MV-4-11 (cell line): ENCODE data around the gene HOPX.
A peak's percentile ranks its signal among the peaks of the same experiment; 100 is the strongest.
"Not testable (repeated sequence)": the region's sequence is repeated elsewhere in the genome, so short reads cannot be mapped to it uniquely, and the experiment has no call there.

Experiments
- DNase-seq: peaks from one replicate; lab custom pipeline; 2025; lab: John Stamatoyannopoulos, UW

The HOPX gene

DNA sequence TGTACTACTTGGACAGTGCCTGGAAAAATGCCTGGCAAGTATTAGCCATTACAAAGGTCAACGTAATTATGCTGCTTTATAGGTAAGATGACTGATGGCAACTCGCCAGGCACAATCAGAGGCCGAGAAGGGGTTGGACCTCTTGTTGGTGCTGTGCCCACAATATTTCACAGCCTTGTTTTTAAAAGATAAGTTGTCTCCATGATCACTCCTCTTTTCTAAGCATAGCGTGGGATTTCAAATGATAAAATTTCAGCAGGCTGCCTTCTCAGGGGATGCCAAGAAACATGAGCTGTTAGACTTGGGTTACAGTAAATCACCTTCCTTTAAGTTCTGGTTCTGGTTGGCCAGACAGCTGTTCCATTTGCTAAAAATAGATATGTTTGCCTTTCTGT is 26.9 kb downstream of the HOPX start:
- DNase-seq: no peak

DNA sequence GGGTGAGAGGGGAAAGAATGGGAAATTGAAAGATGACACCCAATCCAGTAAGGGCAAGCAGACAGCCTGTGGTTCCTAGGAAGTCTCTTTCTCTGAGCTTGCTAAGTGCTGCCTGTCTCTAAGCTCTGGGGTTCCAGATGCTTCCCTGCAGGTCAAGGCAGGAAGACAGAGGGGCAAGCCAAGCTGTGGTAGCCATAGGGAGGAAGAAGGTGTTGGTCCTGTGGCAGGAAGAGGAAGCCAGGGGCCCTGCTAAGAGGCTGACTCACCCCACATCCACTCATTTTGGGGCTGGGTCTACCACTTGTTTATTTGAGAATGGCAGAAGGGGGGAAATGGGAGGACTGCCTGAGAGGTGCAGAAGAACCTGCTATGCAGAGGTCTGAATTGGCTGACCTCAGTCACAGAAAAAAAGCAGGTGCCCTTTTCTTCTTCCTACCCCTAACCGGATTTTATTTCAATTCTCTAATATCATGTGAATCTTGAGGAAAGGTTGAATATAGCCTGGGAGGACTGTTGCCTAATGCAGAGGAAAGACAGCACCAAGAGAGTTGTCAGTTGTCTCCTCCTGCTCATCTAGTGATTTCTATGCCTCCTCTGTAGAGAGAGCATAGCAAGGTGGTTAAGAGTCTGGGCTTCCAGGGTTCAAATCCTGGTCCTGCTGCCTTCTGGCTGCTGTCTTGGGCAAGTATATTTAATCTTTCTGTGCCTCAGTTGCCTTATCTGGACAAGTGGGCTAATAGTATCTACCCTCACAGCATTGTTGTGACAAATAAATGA is 27.4 kb downstream of the HOPX start:
- no peak for DNase-seq

DNA sequence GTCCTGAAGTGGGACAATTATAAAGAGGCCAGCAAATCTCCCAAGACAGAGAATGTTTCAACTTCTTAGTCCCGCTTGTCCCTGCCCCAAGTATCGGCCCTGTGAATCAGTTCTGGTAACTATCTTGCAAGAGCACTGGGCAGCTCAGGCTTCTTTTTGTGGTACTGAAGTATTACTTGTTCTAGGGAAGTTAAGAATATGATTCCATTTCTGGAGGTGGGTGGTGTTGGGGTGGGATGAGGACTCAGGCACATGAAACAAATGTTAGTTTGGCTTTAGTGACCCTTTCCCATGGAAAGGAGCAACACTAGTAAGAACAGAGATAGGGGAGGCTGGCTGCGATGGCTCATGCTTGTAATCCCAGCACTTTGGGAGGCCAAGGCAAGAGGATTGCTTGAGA is 28.9 kb downstream of the HOPX start:
- no peak for DNase-seq

GRCh38 chr4:56651056-56651350 is 30.1 kb downstream of the HOPX start:
- no peak for DNase-seq

GRCh38 chr4:56650262-56651055 is 30.6 kb downstream of the HOPX start:
- DNase-seq: no peak

- no peak for DNase-seq
These were observed 31.4 kb downstream of the HOPX start for GRCh38 chr4:56649445-56650261.

DNA sequence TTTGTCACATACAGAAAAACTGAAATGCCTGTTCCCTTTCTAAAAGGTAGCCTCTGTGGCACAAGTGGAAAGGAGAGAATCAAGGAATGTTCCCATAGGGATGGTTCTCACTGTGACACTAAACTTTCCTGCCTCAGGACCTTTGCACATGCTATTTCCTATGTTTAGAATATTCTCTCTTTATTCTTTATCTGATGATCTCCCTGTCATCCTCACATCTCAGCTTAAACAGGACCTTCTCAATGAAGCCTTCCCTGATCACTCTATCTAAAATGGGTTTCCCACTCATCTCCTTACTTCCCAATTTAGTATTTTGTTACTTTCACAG is 32.3 kb downstream of the HOPX start:
- DNase-seq: no peak

DNA sequence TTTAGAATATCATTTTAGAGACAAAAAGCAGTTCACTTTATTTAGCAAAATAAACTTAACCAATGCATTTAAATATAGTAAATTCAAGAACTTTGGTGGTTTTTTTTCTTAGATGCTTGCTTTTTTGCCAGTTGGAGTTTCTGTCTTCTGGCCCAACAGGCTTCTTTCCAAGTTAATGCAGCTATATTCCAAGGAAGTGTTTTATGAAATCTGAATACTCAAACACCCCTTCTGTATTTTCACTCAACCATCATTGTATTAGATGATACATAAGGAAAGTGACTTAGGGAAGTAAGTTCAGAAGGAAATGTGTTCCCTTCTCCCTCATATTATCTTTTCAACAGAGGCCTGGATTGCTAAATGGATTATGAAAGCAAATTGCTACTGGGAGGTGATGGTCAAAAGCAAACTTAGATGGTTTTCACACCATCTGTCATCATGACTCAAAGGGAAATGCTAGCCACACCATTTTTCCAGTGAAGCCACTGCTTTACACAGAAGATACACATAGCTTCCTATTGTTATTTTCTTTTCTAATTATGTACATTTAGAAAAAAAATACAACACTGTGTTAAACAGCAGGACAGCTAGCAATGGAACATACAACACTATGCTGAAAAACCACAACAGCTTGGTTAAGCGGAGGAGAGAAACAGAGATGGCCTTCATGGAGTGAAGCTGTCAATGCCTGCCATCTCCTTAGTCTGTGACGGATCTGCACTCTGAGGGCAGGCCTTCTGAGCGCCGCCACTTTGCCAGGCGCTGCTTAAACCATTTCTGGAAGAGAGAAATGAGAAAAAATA is 32.9 kb downstream of the HOPX start:
- DNase-seq: peak; percentile 88

- no peak for DNase-seq
These were observed 34.8 kb downstream of the HOPX start for GRCh38 chr4:56646341-56646740.

DNA sequence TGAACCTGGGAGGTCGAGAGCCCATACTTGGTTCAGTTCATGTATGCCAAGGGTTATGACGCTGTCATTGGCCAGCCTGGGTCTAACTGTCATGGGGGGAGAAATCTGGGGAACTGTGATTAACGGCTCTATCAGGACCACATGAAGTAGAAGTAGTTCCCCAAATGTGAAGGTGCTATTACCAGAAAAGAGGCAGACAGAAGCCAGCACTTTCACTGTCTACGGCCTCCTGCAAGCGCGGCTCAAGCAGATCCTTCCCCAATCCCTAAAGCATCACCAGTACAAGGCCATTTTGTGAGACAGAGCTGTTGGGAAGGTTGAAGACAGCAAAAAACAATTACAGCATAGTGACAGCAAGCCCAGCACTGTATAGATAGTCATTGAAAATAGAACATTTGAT is 37.5 kb downstream of the HOPX start:
- no peak for DNase-seq

DNA sequence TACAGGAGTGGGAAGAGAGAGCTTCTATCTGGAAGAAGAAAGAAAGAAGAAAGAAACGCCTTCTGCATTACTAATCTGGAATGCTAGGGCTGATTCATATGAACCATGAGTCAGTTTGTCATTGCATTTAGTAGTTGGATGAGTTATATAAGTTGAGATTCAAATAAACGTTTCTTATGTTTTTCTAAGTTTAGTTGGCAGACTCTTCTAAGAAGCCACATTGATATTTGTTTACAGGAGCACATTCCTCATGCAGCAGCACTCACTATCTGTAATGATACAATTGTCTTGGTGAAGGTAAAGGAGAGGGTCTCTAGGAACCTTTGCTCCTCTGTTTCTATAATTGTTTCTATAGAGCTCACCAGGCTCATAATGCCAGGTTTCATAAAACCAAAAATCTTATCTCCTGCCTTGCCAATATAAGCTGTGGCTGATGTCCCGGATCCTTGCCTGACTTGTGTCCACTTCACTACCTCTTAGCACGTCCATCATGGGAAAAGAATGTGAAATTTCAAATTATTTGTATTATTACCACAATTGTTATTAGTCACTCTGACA is 39.5 kb downstream of the HOPX start:
- DNase-seq: no peak

DNA sequence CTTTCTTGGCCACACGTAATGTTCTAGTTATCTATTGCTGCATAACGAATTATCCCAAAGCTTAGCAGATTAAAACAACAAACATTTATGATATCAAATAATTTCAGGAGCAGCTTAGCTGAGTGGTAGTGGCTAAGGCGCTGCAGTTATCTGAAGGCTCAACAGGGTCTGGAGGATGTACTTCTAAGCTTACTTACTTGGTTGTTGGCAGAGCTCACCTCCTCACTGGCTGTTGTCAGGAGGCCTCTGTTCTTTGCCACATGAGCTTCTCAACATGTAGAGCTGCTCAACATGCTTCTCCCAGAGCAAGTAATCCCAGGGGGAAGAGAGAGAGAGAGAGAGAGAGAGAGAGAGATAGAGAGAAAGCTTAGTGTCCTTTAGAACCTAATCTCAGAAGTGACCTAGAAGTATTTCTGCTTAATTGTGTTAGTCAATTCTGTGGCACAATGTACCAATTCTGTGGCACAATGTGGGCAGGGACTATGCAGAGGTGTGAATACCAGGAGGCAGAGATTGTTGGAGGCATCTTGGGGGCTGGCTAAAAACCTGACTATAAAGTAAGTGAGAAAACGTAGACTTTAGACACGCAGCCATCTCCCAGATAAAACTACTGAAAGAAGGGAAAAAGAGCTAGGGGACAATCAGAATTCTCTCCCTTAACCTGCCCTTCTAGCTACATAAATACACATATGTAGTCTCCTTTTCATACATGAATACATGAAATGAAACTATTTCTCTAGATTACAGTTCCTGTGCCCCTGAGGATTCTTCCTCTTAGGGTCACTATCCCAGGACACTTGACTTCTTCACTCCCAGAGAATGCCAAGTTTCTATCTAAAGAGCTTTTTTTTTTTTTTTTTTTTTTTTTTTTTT is 40.2 kb downstream of the HOPX start:
- DNase-seq: no peak

GRCh38 chr4:56637791-56638190 is 43.3 kb downstream of the HOPX start:
- DNase-seq: no peak

GRCh38 chr4:56637154-56637553 is 43.9 kb downstream of the HOPX start:
- DNase-seq: no peak

DNA sequence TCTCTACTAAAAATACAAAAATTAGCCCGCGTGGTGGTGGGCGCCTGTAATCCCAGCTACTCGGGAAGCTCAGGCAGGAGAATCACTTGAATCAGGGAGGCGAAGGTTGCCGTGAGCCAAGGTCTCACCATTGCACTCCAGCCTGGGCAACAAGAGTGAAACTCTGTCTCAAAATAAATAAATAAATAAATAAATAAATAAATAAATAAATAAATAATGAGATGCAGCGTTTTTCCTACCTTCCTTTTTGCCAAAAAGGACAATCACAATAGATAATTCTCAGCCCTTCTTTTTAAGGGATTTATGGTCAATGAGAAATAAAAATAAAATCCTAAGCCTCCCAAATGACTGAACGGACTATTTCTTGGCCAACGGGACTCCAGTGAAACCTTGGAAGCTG is 46.1 kb downstream of the HOPX start:
- DNase-seq: not testable (repeated sequence)

DNA sequence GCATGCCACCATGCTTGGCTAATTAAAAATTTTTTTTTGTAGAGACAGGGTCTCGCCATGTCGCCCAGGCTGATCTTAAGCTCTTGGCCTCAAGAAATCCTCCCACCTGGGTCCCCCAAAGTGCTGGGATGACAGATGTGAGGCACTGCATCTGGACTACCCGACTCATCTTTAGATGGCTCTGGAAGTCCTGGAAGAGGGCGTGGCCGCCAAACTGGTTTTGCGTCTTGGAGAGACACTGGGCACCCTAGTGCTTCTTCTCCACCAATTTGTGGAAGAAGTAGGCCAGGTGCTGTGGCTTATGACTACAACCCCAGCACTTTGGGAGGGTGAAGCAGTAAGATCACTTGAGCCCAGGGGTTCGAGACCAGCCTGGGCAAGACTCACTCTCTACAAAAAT is 47.6 kb downstream of the HOPX start:
- DNase-seq: no peak

DNA sequence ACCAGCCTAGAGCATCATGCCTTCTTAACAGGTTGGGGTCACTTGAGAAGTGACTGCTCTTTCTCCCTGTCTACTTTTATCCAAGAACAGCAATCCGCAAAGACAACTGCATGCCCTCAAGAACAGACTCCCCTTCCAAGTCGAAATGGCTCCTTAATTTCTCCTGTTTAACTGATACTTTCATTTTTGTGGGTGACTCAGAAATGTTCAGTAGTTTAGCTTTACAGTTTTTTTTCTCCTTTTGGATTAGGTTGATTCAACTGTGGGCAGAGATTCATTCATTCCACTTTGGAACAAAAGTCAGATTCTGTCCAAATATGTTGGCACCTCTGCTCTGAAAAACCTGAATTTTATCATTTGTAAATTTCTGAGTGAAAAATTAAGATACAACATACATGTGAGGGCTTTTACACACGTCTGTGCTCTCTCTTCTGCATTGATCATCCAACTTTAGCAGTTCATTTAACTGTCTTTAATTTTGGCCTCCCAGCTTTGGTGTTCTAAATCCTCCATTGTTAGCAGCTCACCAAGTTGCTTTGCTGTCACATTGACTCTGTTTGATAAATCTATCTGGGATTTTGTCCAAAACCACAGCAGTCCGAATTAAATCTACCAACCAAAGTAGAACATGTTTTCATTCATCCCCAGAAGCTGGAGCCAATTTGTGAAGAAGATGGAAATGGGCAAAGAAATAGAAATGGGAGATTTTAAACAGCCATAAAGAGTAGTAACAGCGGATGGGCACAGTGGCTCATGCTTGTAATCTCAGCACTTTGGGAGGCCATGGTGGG is 50.0 kb downstream of the HOPX start:
- no peak for DNase-seq

DNA sequence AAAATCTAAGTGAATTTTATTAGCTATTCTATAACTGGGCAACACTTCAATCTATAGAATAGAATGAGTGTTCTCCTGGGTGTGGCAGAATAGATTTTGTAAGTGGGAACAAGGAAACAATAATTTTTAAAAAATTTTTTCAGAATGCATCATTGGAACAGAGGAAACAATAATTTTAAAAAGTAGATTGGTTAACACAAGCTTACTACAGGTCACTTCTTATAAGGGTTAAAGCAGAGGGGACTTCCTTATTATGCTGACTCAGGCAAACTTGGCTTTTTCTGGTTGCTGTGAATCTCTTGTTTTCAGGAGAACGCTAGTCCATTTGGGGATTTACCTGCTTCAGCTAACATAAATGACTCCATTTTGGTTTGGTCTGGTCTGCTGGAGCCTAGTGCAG is 52.5 kb downstream of the HOPX start:
- no peak for DNase-seq

GRCh38 chr4:56627985-56628384 is 53.1 kb downstream of the HOPX start:
- DNase-seq: no peak

DNA sequence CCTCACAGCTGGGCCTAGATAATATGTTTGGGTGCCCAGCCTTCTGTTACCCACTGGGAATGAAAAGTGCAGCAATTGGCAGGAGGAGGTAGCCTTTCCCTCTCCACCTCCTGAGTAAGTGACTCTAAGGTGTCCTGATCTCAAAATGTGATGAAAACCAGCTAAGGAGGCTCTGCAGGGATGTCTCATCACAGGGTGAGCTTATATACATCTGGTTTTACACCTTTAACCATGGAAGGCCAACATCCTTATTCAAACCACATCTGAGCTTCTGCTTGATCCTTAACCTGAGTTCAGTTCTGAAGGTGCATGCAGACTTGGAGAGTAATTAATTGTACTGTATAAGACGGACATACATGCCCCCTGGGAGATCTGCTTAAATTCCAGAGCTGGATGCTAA is 53.7 kb downstream of the HOPX start:
- no peak for DNase-seq
